Mucosa of descending colon (tissue), 3 donors: Measurements from ENCODE around the gene PPP4R3A. TPM values are rescaled to one million over a fixed set of nuclear protein-coding genes. Genes with fewer than 3 reads are reported as not detected.
"Not testable (repeated sequence)": the region's sequence is repeated elsewhere in the genome, so short reads cannot be mapped to it uniquely, and the experiment has no call there.

Source experiments
- ATAC-seq: fragments of 200-7000 bp; cut with Tn5 transposase; one replicate; pipeline ENCODE4 v1.9.1; 2020; ENCODE audit warnings: mild to moderate bottlenecking, moderate library complexity
- DNase-seq, 3 donors: peaks; one replicate each; pipeline ENCODE4 v3.0.0-alpha.2; 2020
- H3K36me3 ChIP-seq: fragments of 200-600 bp; one replicate; pipeline ENCODE4 v1.8.0; 2021; ENCODE audit warnings: low read depth, mild to moderate bottlenecking
- H3K4me1 ChIP-seq: fragments of 200-600 bp; one replicate; pipeline ENCODE4 v1.8.0; 2021; ENCODE audit warnings: low read depth, mild to moderate bottlenecking
- H3K4me3 ChIP-seq: fragments of 200-600 bp; one replicate; pipeline ENCODE4 v1.8.0; 2021; ENCODE audit warnings: mild to moderate bottlenecking
- H3K9me3 ChIP-seq: fragments of 200-600 bp; one replicate; pipeline ENCODE4 v1.8.0; 2021; ENCODE audit warnings: mild to moderate bottlenecking
- intact Hi-C, 2 donors: fragments of 100-400 bp; cut with DNase I in 1 of 2; cut with micrococcal nuclease in 1 of 2; formaldehyde crosslinking; loops; one replicate each; pipeline versions ENCODE4 v1.11.0 to v1.11.1; 2022; cut with DNase I, micrococcal nuclease
- total RNA-seq, 3 donors: library from RNA; stranded (reverse); fragmentation: NEBNext Ultra II Directional in 2 of 3; extraction: Animal tissue kit (Norgen Biotek cat#: 25700) in 2 of 3; gene quantifications; one replicate each; pipeline versions ENCODE4 v1.2.1 to v1.2.4, GENCODE V29; 2021 to 2023
- TF ChIP-seq, protein P1 (sequence below): fragments of 200-600 bp; IDR thresholded peaks from one replicate; pipeline ENCODE4 v1.8.0; 2022; ENCODE audit warnings: antibody characterized with exemption, mild to moderate bottlenecking
- donor health status: DM: no; HTN: no; CAD: no; lungs with moderate emphysema.
- donor health status: DM: no; HTN: no; CAD: no.
- donor health status: DM: no; HTN: yes; CAD: no.

Gene PPP4R3A
- total RNA-seq, 3 donors from 2014 or later: 85.6 to 116 (median 115) TPM

GRCh38 chr14:91501951-91502930 is 7.9 kb downstream of the PPP4R3A start:
- DNase-seq (no peak), ATAC-seq (no peak)
- intact Hi-C loops: no loop called here
- Histone ChIP-seq H3K4me1 (peaks cover 28% of the 10 kb centered on the region), H3K4me3 (no peak overlapping the region), H3K9me3 (no peaks in the 10 kb centered on the region), H3K36me3 (no peaks in the 10 kb centered on the region)
- TF ChIP-seq, protein P1, sequence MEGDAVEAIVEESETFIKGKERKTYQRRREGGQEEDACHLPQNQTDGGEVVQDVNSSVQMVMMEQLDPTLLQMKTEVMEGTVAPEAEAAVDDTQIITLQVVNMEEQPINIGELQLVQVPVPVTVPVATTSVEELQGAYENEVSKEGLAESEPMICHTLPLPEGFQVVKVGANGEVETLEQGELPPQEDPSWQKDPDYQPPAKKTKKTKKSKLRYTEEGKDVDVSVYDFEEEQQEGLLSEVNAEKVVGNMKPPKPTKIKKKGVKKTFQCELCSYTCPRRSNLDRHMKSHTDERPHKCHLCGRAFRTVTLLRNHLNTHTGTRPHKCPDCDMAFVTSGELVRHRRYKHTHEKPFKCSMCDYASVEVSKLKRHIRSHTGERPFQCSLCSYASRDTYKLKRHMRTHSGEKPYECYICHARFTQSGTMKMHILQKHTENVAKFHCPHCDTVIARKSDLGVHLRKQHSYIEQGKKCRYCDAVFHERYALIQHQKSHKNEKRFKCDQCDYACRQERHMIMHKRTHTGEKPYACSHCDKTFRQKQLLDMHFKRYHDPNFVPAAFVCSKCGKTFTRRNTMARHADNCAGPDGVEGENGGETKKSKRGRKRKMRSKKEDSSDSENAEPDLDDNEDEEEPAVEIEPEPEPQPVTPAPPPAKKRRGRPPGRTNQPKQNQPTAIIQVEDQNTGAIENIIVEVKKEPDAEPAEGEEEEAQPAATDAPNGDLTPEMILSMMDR: no peak

GRCh38 chr14:91501348-91501747 is 8.8 kb downstream of the PPP4R3A start:
- DNase-seq (no peak), ATAC-seq (no peak)
- TF ChIP-seq, protein P1: no peak
- Histone ChIP-seq H3K4me1 (peaks cover 31% of the 10 kb centered on the region), H3K36me3 (no peaks in the 10 kb centered on the region), H3K4me3 (no peak overlapping the region), H3K9me3 (no peaks in the 10 kb centered on the region)
- intact Hi-C loops: no loop called here

GRCh38 chr14:91496790-91497189 is 13.3 kb downstream of the PPP4R3A start:
- TF ChIP-seq, protein P1: no peak
- Histone ChIP-seq H3K4me1 (peaks cover 59% of the 10 kb centered on the region), H3K4me3 (no peak overlapping the region), H3K36me3 (no peaks in the 10 kb centered on the region), H3K9me3 (no peaks in the 10 kb centered on the region)
- ATAC-seq (peak; percentile 50), DNase-seq (no peak)
- intact Hi-C loops: no loop called here

- peaks cover 60% of the 10 kb centered on the region for H3K4me1 ChIP-seq
- intact Hi-C loops, H3K36me3 ChIP-seq, DNase-seq, ATAC-seq, H3K9me3 ChIP-seq, H3K4me3 ChIP-seq: not testable (repeated sequence)
Measured at GRCh38 chr14:91494392-91495065, 15.6 kb downstream of the PPP4R3A start.

DNA sequence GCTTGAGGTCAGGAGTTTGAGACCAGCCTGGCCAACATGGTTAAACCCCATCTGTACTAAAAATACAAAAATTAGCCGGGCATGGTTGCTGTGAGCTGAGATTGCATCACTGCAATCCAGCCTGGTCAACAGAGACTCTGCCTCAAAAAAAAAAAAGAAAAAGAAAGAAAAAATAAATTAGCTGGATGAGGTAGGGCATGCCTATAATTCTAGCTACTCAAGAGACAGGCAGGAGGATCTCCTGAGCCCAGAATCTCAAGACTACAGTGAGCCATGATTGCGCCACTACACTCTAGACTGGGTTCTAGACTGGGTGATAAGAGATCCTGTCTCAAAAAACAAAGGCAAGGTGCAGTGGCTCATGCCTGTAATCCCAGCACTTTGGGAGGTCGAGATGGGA is 16.9 kb downstream of the PPP4R3A start:
- DNase-seq: no peak
- ATAC-seq: no peak
- Histone ChIP-seq H3K9me3 (no peaks in the 10 kb centered on the region), H3K4me3 (no peak overlapping the region), H3K4me1 (peaks cover 57% of the 10 kb centered on the region), H3K36me3 (no peaks in the 10 kb centered on the region)
- TF ChIP-seq, protein P1: no peak
- intact Hi-C loops: no loop called here

GRCh38 chr14:91484744-91485143 is 25.4 kb downstream of the PPP4R3A start:
- H3K9me3 ChIP-seq: no peaks in the 10 kb centered on the region
- intact Hi-C loops: no loop called here
- H3K36me3 ChIP-seq: peaks cover 13% of the 10 kb centered on the region
- no peak for DNase-seq
- H3K4me3 ChIP-seq: no peak overlapping the region
- TF ChIP-seq, protein P1: no peak
- no peak for ATAC-seq
- no peaks in the 10 kb centered on the region for H3K4me1 ChIP-seq
